ENCODE data around the gene DCDC2C.

DCDC2C gene

DNA sequence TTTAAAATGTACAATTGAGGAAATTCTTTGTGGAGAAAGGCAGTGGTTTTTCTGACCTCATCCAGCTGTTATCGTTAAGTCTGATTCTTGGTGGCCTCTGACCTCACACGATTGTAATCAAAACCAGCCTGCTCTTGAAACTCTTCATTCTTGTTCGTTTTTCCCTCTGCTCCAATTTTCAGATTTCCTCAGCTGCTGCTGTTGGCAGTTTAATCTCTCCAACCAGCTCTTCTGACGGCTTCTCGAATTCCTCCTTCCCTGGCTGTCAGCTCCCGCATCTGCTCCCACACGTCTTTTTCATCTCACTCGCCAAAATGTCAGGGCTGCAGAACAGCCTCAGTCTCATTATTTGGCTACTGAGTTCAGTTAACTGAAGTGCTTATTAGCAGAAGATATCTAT lies 136.1 kb downstream of the DCDC2C start:
- TF ChIP-seq, protein P1, sequence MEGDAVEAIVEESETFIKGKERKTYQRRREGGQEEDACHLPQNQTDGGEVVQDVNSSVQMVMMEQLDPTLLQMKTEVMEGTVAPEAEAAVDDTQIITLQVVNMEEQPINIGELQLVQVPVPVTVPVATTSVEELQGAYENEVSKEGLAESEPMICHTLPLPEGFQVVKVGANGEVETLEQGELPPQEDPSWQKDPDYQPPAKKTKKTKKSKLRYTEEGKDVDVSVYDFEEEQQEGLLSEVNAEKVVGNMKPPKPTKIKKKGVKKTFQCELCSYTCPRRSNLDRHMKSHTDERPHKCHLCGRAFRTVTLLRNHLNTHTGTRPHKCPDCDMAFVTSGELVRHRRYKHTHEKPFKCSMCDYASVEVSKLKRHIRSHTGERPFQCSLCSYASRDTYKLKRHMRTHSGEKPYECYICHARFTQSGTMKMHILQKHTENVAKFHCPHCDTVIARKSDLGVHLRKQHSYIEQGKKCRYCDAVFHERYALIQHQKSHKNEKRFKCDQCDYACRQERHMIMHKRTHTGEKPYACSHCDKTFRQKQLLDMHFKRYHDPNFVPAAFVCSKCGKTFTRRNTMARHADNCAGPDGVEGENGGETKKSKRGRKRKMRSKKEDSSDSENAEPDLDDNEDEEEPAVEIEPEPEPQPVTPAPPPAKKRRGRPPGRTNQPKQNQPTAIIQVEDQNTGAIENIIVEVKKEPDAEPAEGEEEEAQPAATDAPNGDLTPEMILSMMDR (IDR thresholded peaks at IDR 0.05; ENCODE audit: control insufficient read depth, insufficient read depth, low read depth, low read length, missing control alignments), result no peak
- DNase-seq (ENCODE audit: low read depth), result no peak
- no peak overlapping the region for H3K4me3 ChIP-seq (ENCODE audit: control insufficient read depth, low read depth, low read length)

- DNase-seq (ENCODE audit: low read depth), result no peak
- no peak overlapping the region for H3K4me3 ChIP-seq (ENCODE audit: control insufficient read depth, low read depth, low read length)
- TF ChIP-seq, protein P1 (IDR thresholded peaks at IDR 0.05; ENCODE audit: control insufficient read depth, insufficient read depth, low read depth, low read length, missing control alignments), result no peak
Observed at GRCh38 chr2:3840611-3841155, 137.3 kb downstream of the DCDC2C start.

GRCh38 chr2:3847397-3848052 lies 144.2 kb downstream of the DCDC2C start:
- TF ChIP-seq, protein P1 (IDR thresholded peaks at IDR 0.05; ENCODE audit: control insufficient read depth, insufficient read depth, low read depth, low read length, missing control alignments), result no peak
- DNase-seq (ENCODE audit: low read depth), result no peak
- no peak overlapping the region for H3K4me3 ChIP-seq (ENCODE audit: control insufficient read depth, low read depth, low read length)

DNA sequence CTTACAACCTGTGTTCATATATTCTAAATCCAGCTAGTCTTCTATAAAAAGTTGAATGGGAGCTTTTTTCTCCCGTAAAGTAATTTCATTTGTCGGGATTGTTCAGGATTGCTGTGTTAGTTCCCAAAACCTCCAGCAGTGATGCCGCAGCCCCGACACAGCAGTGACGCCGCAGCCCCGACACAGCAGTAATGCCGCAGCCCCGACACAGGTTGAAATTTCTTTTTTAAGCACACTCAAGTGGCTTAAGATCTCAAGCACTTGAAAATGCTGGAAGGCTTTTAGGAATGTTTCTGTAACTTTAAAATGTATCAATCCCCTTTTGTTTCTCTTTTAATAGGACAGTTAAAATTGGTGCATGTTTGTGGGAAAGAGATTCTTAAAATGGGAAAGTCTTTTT lies 145.4 kb downstream of the DCDC2C start:
- no peak overlapping the region for H3K4me3 ChIP-seq (ENCODE audit: control insufficient read depth, low read depth, low read length)
- TF ChIP-seq, protein P1 (IDR thresholded peaks at IDR 0.05; ENCODE audit: control insufficient read depth, insufficient read depth, low read depth, low read length, missing control alignments), result no peak
- no peak for DNase-seq (ENCODE audit: low read depth)

DNA sequence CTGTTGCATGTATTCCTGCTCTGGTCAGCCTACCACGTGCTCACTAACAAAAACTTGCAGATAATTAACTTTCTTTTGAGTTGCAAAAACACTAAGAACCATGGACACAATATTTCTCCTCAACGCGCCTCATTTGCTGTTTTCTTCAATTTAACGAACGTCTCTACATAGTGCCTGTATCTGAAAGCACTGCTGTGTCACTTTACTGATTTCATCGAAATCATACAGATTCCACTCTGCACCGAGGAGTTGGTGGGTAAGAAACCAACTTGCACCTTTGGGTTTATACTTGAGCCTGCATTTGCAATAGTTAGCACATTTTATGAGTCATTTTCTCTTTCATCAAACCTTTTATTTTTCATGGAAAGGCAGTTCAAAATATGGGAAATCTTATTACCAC lies 145.8 kb downstream of the DCDC2C start:
- H3K4me3 ChIP-seq (ENCODE audit: control insufficient read depth, low read depth, low read length), result no peak overlapping the region
- no peak for DNase-seq (ENCODE audit: low read depth)
- TF ChIP-seq, protein P1 (IDR thresholded peaks at IDR 0.05; ENCODE audit: control insufficient read depth, insufficient read depth, low read depth, low read length, missing control alignments), result no peak

- no peak overlapping the region for H3K4me3 ChIP-seq (ENCODE audit: control insufficient read depth, low read depth, low read length)
- TF ChIP-seq, protein P1 (IDR thresholded peaks at IDR 0.05; ENCODE audit: control insufficient read depth, insufficient read depth, low read depth, low read length, missing control alignments), result no peak
- DNase-seq (ENCODE audit: low read depth), result no peak
Observed at GRCh38 chr2:3857576-3857975, 154.2 kb downstream of the DCDC2C start.

Data from AG09309 (cell line).